ENCODE data around the gene L1TD1. TPM values are rescaled to one million over a fixed set of nuclear protein-coding genes. Genes with fewer than 3 reads are reported as not detected.
A peak's percentile ranks its signal among the peaks of the same experiment; 100 is the strongest.

The L1TD1 gene
- total and polyA plus RNA-seq, 2 of the 13 experiments (the other 11 are each of a cell fraction or from before 2014, with no cell fraction given), result not detected

GRCh38 chr1:62237950-62238374 is 43.3 kb downstream of the L1TD1 start (continued):
- TF ChIP-seq BCL3 (CRISPR knock-in tag; IDR thresholded peaks at IDR 0.05) (no peak), ZNF687 (CRISPR knock-in tag; IDR thresholded peaks at IDR 0.05) (peak; percentile 82), ZNF639 (CRISPR knock-in tag; conservative IDR thresholded peaks at IDR 0.05) (no peak), HDAC2 (CRISPR knock-in tag; IDR thresholded peaks at IDR 0.05) (peak; percentile 96), CBX5 (CRISPR knock-in tag; IDR thresholded peaks at IDR 0.05; ENCODE audit: borderline replicate concordance) (no peak), KLF12 (CRISPR knock-in tag; IDR thresholded peaks at IDR 0.05; ENCODE audit: borderline replicate concordance) (peak; percentile 73; the same call in 1 of the 2 replicates), HNF4G (IDR thresholded peaks at IDR 0.05; ENCODE audit: borderline replicate concordance, low read depth, low read length) (peak; percentile 91), HNF4G (CRISPR knock-in tag; IDR thresholded peaks at IDR 0.05; ENCODE audit: borderline replicate concordance, low read depth) (peak; percentile 91), PAXIP1 (CRISPR knock-in tag; conservative IDR thresholded peaks at IDR 0.05) (peak; percentile 96), ZNF550 (CRISPR knock-in tag; IDR thresholded peaks at IDR 0.05; ENCODE audit: borderline replicate concordance) (no peak), RBAK (CRISPR knock-in tag; IDR thresholded peaks at IDR 0.05) (no peak), CERS6 (CRISPR knock-in tag; IDR thresholded peaks at IDR 0.05) (no peak), ZNF513 (CRISPR knock-in tag; conservative IDR thresholded peaks at IDR 0.05) (no peak), SRF (IDR thresholded peaks at IDR 0.05; ENCODE audit: low read depth, low read length) (no peak)
